ENCODE data around the gene FGF12. TPM values are rescaled to one million over a fixed set of nuclear protein-coding genes. Genes with fewer than 3 reads are reported as not detected.

FGF12 gene
- polyA plus RNA-seq, 1 of the 3 experiments (the other 2 are of a cell fraction): 0.30 TPM

GRCh38 chr3:192550356-192550755 is 177.0 kb downstream of the FGF12 start (continued):
- TF ChIP-seq, protein P1, sequence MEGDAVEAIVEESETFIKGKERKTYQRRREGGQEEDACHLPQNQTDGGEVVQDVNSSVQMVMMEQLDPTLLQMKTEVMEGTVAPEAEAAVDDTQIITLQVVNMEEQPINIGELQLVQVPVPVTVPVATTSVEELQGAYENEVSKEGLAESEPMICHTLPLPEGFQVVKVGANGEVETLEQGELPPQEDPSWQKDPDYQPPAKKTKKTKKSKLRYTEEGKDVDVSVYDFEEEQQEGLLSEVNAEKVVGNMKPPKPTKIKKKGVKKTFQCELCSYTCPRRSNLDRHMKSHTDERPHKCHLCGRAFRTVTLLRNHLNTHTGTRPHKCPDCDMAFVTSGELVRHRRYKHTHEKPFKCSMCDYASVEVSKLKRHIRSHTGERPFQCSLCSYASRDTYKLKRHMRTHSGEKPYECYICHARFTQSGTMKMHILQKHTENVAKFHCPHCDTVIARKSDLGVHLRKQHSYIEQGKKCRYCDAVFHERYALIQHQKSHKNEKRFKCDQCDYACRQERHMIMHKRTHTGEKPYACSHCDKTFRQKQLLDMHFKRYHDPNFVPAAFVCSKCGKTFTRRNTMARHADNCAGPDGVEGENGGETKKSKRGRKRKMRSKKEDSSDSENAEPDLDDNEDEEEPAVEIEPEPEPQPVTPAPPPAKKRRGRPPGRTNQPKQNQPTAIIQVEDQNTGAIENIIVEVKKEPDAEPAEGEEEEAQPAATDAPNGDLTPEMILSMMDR (IDR thresholded peaks at IDR 0.05): no peak
- TF ChIP-seq ELF1 (IDR thresholded peaks at IDR 0.05) (no peak), RAD21 (IDR thresholded peaks at IDR 0.05; ENCODE audit: low read length) (no peak), YY1 (IDR thresholded peaks at IDR 0.05; ENCODE audit: low read depth) (no peak), GABPA (IDR thresholded peaks at IDR 0.05; ENCODE audit: low read depth) (no peak), EP300 (IDR thresholded peaks at IDR 0.05; ENCODE audit: borderline replicate concordance in 1 of 2, low read depth in 1 of 2, low read length in 1 of 2) (no peak)

DNA sequence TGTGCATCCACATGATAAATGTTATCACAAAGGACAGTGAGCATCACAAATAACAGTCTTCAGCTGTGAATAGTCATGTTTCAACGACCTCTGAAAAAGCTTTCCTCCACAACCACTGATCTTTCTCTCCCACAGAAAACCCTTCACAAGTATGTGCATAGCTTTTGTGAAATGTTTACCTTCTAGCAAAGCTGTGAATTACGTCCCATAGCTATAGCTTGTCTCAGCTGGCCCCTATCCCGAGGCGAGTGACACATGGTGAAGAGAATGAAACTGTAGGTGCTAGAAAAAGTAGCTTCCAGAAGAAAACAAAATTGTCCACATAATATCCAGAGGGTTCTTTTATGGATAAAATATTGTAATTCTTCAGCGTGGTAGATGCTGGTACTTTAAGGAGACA is 182.0 kb downstream of the FGF12 start:
- H3K27me3 ChIP-seq (ENCODE audit: insufficient read depth): no peaks in the 10 kb centered on the region
- H3K79me2 ChIP-seq (ENCODE audit: insufficient read depth): no peaks in the 10 kb centered on the region
- no peak overlapping the region for H3K9ac ChIP-seq
- H3K9me3 ChIP-seq: no peaks in the 10 kb centered on the region
- H2AFZ ChIP-seq (ENCODE audit: low read depth): no peak overlapping the region
- H3K9me2 ChIP-seq: no peaks in the 10 kb centered on the region
- under 1% methylated on average over 5 of the region's 5 CpGs for WGBS (ENCODE audit: low lambda C conversion rate)
- no peaks in the 10 kb centered on the region for H3K36me3 ChIP-seq (replicated peaks in 1 of 2; ENCODE audit: control insufficient read depth in 1 of 2, insufficient read depth in 2 of 2, low read length in 1 of 2)
- no peaks in the 10 kb centered on the region for H3K4me1 ChIP-seq (ENCODE audit: control insufficient read depth in 1 of 2, insufficient read depth in 2 of 2, low read depth in 1 of 2, low read length in 1 of 2)
- DNase-seq: no peak
- H3K4me2 ChIP-seq: no peak overlapping the region
- no peak for TF ChIP-seq TEAD4 (IDR thresholded peaks at IDR 0.05; ENCODE audit: borderline replicate concordance, insufficient read depth)
- H3K27ac ChIP-seq (ENCODE audit: low read depth in 2 of 2, low read length in 1 of 2): no peak overlapping the region
- POLR2A ChIA-PET: no interaction called here
- CTCF ChIA-PET: interaction anchor here (1.0 to 1.2 kb wide), 2 partner anchors 257 to 267 kb away, joined by 3 to 4 read pairs; no protein-coding TSS in a partner anchor
- H3K4me3 ChIP-seq (ENCODE audit: low read depth in 2 of 2, low read length in 1 of 2): no peak overlapping the region
- no peaks in the 10 kb centered on the region for H3F3A ChIP-seq (replicated peaks; ENCODE audit: insufficient read depth)
- H4K20me1 ChIP-seq (ENCODE audit: insufficient read depth): no peaks in the 10 kb centered on the region

- Histone ChIP-seq H3K4me2 (no peak overlapping the region), H3K79me2 (ENCODE audit: insufficient read depth) (no peaks in the 10 kb centered on the region), H3F3A (replicated peaks; ENCODE audit: insufficient read depth) (no peaks in the 10 kb centered on the region), H3K36me3 (replicated peaks in 1 of 2; ENCODE audit: control insufficient read depth in 1 of 2, insufficient read depth in 2 of 2, low read length in 1 of 2) (no peaks in the 10 kb centered on the region), H3K27me3 (ENCODE audit: insufficient read depth) (no peaks in the 10 kb centered on the region), H3K4me1 (ENCODE audit: control insufficient read depth in 1 of 2, insufficient read depth in 2 of 2, low read depth in 1 of 2, low read length in 1 of 2) (no peaks in the 10 kb centered on the region), H3K9me2 (no peaks in the 10 kb centered on the region), H3K4me3 (ENCODE audit: low read depth in 2 of 2, low read length in 1 of 2) (no peak overlapping the region), H3K9ac (no peak overlapping the region), H3K9me3 (no peaks in the 10 kb centered on the region), H3K27ac (ENCODE audit: low read depth in 2 of 2, low read length in 1 of 2) (no peak overlapping the region), H4K20me1 (ENCODE audit: insufficient read depth) (no peaks in the 10 kb centered on the region), H2AFZ (ENCODE audit: low read depth) (no peak overlapping the region)
- WGBS (ENCODE audit: low lambda C conversion rate): 14% methylated on average over 3 of the region's 3 CpGs
- TF ChIP-seq MEF2A (IDR thresholded peaks at IDR 0.05; ENCODE audit: borderline replicate concordance, low read depth): no peak
- no peak for TF ChIP-seq YY1 (IDR thresholded peaks at IDR 0.05; ENCODE audit: low read depth)
- no peak for TF ChIP-seq MXI1 (IDR thresholded peaks at IDR 0.05; ENCODE audit: low read depth, low read length)
- no peak for TF ChIP-seq EP300 (IDR thresholded peaks at IDR 0.05; ENCODE audit: borderline replicate concordance in 1 of 2, low read depth in 1 of 2, low read length in 1 of 2)
- no peak for TF ChIP-seq RAD21 (IDR thresholded peaks at IDR 0.05; ENCODE audit: low read length)
- TF ChIP-seq FOXM1 (IDR thresholded peaks at IDR 0.05; ENCODE audit: low read depth): no peak
- TF ChIP-seq, protein P2, sequence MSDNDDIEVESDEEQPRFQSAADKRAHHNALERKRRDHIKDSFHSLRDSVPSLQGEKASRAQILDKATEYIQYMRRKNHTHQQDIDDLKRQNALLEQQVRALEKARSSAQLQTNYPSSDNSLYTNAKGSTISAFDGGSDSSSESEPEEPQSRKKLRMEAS (IDR thresholded peaks at IDR 0.05; ENCODE audit: low read depth): no peak
- TF ChIP-seq RCOR1 (IDR thresholded peaks at IDR 0.05; ENCODE audit: low read length): no peak
- no peak for TF ChIP-seq RXRA (IDR thresholded peaks at IDR 0.05; ENCODE audit: borderline replicate concordance, low read depth)
- TF ChIP-seq SIN3A (IDR thresholded peaks at IDR 0.05; ENCODE audit: borderline replicate concordance, low read depth, low read length): no peak
- no peak for TF ChIP-seq GATA2 (CRISPR knock-in tag; IDR thresholded peaks at IDR 0.05)
- TF ChIP-seq TCF12 (IDR thresholded peaks at IDR 0.05): no peak
- TF ChIP-seq, protein P1 (IDR thresholded peaks at IDR 0.05): no peak
- no peak for TF ChIP-seq NRF1 (IDR thresholded peaks at IDR 0.05; ENCODE audit: low read depth, low read length)
- no peak for TF ChIP-seq SMC3 (IDR thresholded peaks at IDR 0.05; ENCODE audit: low read depth, low read length)
- no peak for TF ChIP-seq PBX3 (IDR thresholded peaks at IDR 0.05)
- TF ChIP-seq TAF1 (IDR thresholded peaks at IDR 0.05; ENCODE audit: borderline replicate concordance, low read depth, low read length): no peak
- TF ChIP-seq USF2 (IDR thresholded peaks at IDR 0.05; ENCODE audit: borderline replicate concordance, low read depth, low read length): no peak
- TF ChIP-seq JUND (IDR thresholded peaks at IDR 0.05): no peak
- DNase-seq: no peak
- ChIA-PET POLR2A (no interaction called here), CTCF (no interaction called here)
Measured at GRCh38 chr3:192543163-192543562, 184.2 kb downstream of the FGF12 start.
